ENCODE data around the gene HOXB4.

Gene HOXB4

DNA sequence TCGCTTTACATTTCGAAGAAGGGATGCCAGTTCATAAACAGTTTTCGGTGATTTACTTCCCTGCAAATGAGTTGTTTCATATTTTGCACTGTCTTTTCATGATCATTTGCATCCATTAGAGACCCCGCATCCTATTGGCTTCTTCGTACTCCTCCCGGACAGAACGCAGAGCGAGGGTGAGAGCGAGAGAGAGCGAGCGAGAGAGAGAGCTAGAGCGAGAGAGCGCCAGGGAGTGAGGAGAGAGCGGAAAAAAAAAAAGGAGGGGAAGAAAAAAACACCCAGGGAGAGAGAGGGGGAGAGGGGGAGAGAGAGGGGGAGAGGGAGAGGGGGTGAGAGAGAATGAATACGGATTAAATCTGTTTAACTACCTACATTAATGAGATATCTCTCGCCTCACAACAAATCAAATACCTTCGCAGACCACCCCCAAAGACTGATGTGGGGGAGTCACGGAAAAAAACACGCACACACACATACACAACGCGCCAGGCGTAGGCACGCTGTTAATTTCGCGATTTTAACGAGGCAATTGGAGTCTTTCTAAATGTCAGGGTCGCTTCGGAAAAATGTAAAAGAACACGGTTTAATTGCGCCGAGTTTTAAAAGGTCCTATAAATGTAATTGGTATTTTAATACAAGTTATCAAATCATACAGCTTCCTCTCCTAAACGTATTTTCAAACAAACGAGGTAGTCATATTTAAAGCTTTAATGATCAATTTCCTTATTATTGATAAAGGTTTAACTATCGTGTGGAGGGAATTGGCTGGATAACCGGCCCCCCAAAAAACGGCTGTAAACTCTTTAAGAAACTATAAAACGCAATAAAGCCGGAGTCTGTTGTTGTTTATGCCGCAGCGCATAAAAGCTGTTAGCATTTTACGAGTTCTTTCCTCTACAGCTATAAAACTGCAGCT, 37.2 kb upstream of the HOXB4 start, which contains the start of gene HOXB8:
Gene HOXB8 (minus strand): TSS at position 246 of the 916 bp plus-strand sequence. CDS start 588 bp downstream, outside the sequence.
- DNase-seq (ENCODE audit: low read depth in 1 of 2, low spot score in 1 of 2): no peak

GRCh38 chr17:48613862-48614694, 35.9 kb upstream of the HOXB4 start:
- DNase-seq (ENCODE audit: low read depth in 1 of 2, low spot score in 1 of 2): no peak

- no peak for DNase-seq (ENCODE audit: low read depth in 1 of 2, low spot score in 1 of 2)
Observed at GRCh38 chr17:48612854-48613691, 34.9 kb upstream of the HOXB4 start.

GRCh38 chr17:48612456-48612853, 34.3 kb upstream of the HOXB4 start:
- DNase-seq (ENCODE audit: low read depth in 1 of 2, low spot score in 1 of 2): no peak

GRCh38 chr17:48611681-48612455, 33.7 kb upstream of the HOXB4 start:
- DNase-seq (ENCODE audit: low read depth in 1 of 2, low spot score in 1 of 2): no peak

GRCh38 chr17:48611213-48611612, 33.1 kb upstream of the HOXB4 start:
- no peak for DNase-seq (ENCODE audit: low read depth in 1 of 2, low spot score in 1 of 2)

GRCh38 chr17:48610282-48611211, 32.4 kb upstream of the HOXB4 start, which contains the start of gene HOXB7:
Gene HOXB7, minus strand, starts transcription at chr17:48611017. Its CDS starts 99 bp downstream, at chr17:48610918.
- no peak for DNase-seq (ENCODE audit: low read depth in 1 of 2, low spot score in 1 of 2)

DNA sequence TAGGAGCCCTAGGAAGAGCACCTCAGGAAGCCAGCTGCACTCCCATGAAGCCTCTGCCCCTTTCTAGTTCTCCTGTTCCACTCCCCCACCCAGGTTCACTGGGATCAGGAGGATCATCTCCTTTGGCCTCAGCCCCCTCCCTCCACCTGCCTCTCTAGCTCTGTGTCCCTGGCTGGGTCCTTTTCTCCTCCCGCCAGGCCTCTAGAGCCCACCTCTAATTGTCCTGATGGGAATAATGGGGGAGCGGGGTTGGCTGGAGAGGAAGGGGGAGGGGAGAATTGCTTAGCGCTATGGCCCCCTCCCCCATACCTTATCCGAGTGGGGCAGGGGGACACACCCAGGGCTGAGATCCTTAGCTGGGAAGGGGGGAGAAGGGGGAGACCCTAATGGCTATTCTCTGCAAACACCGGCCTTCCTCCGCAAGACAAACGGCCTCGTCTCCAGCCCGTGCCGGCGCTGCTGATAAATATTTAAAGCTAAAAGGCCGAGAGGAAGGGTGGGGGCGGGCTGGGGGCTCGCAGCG, 31.7 kb upstream of the HOXB4 start:
- DNase-seq (ENCODE audit: low read depth in 1 of 2, low spot score in 1 of 2): no peak

DNA sequence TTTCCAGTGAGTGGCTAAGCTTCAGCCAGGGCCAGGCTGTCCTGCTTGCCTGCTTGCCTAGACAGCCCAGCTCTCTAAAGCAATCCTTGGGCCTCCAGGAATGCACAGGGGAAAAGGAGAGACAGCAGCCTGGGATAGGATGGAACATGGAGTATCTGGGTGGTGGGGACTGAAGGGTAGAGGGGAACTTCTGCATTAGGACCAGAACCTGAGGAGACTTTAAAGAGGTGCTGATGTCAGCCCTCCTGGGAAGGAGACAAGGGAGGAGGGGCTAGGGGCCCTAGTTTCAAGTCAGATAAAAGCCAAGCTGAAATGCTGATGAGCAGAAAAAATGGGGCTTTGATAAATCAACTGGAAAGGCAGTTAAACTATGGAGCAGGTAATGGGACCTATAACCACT, 30.9 kb upstream of the HOXB4 start:
- DNase-seq (ENCODE audit: low read depth in 1 of 2, low spot score in 1 of 2): no peak

DNA sequence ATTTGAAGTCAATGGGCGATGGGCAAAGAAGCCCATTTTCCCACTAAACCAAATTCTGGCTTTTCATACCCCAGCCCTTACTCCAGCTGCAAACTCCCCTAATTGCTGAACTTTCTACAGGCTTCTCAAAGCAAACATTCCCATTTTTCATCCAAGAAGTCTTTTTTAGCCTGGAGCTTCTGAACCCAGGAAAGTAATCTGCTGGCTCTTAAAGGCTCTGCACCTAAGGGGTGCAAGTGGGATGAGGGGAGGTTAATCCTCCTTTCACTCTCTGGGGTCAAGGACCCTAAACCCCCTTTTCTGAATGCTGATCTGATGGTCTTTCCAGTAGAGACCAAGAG, 30.3 kb upstream of the HOXB4 start:
- no peak for DNase-seq (ENCODE audit: low read depth in 1 of 2, low spot score in 1 of 2)

- DNase-seq (ENCODE audit: low read depth in 1 of 2, low spot score in 1 of 2): no peak
Observed at GRCh38 chr17:48606892-48607614, 28.9 kb upstream of the HOXB4 start.

DNA sequence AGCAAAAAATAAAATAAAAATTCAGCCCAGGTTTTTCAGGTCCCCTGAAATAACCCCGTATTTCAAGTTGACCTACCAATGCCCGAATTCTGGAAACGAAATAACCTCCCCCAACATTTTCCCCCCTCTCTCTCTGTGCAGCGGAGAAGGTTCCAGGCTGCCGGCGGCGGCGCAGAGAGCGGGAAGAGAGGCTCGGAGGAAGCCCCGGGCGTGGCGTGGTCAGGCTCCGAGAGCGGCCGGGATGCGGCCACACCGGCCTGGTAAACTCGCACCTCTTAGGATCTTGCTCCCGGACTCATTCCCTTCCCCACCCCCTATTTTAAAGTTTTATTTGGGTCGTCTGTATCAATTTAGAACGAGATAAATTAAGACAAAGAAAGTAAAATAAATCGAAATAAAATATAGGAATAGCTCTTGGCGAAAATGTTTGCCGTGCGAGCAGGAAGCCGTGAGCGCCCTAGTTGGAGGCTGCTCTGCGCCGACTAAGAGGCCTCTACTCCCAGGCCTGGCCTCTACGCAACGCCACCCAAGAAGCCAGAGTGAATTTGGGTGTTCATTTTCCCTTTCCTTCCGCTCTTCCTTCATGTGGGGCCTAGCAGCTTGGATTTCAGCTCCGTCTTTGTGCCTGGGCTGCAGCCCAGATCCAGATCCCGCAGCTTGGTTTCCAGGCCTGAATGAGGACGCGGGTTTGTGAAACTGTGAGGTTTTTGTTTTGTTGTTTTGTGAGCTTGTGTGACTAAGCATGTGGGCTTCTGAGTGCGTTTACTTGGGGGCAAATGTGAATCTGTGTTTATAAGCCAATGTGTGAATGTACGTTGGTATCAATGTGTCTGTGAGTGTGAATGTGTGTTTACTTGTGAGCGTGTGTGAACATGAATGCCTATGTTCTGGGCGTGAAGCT, 28.1 kb upstream of the HOXB4 start:
- no peak for DNase-seq (ENCODE audit: low read depth in 1 of 2, low spot score in 1 of 2)

GRCh38 chr17:48605409-48605919, 27.3 kb upstream of the HOXB4 start:
- no peak for DNase-seq (ENCODE audit: low read depth in 1 of 2, low spot score in 1 of 2)

DNA sequence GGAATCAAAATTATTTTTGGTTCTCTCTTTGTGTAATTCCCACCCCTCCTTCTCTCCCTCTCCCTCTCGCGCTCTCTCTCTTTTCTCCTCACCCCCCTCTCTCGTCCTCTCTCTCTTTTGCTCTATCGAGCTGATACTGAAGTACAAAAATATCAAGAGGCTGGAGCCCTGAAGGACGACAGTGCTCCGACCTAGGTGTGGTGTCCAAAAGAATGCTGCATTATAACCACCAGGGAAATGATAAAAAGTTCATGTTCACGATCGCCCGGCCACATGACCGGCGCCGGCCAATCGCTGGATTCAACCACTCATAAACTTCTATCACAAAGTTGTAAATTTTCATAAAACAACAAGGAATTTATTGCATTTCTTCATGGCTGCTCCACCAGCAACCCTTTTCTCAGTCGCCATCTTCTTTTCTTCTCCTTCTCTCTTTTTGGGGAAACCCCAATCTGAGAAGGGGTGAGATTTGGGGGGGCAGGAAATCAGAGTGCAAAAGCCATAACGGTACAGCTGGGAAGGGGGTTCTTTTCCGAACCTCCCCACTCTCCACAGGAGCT, 26.7 kb upstream of the HOXB4 start, which contains the start of gene HOXB6:
Gene HOXB6 (minus strand): TSS at position 217 of the 560 bp plus-strand sequence. CDS start 6,836 bp downstream, outside the sequence.
- DNase-seq (ENCODE audit: low read depth in 1 of 2, low spot score in 1 of 2): no peak

DNA sequence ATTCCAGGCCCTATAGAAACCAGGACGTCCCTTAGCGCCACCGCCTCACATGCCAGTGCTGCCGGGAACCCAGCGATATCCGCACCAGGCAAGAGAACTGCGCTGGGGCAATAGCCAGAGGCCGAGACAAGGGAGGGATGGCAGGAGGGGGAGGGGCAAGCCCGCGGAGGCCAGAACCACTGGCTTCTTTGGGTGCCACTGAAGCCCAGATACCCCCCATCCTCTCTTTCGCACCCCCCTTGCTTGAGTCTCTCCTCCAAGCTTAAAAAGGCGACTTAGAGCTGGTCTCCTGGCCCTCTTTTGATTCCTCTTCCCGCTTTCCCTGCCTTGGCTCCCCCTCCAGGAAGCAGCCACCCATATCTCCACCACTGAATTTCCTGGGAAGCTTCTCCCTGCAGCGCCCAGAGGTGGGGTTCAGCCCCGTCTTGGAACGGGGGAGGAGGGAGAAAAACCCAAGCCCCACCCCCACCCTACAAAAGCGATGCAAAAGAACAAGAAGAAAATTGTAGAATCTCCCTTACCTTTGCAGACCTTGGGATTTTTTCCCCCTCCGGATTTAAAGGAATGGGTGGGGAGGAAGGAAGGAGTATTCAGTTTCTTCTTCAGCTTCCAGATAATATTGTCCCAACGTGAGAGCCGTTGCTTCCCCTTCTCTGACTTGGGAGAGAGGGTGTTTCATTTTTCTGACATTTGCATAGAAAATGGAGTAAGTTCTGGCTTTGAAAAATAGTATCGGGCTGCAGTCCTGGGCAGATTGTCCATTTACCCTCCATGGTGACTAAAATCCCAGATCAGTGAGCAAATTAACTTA, 26.0 kb upstream of the HOXB4 start:
- DNase-seq (ENCODE audit: low read depth in 1 of 2, low spot score in 1 of 2): no peak

All from activated CD4-positive, alpha-beta T cell treated with anti-CD3 and anti-CD28 coated beads, Interleukin-2, amount 50 U/mL, for 24 hours (primary cell).